Dendritic cell treated with granulocyte-macrophage colony-stimulating factor and Interleukin-4, amounts not matched to agents 40 ng/mL and 50 ng/mL, for 4 days (primary cell): ENCODE measurements around the gene DAG1.

Experiments
- H3K27ac Mint-ChIP-seq: one replicate; pipeline ENCODE4 v1.8.0; 2022; ENCODE audit warnings: mild to moderate bottlenecking, mixed read lengths
- H3K27me3 Mint-ChIP-seq: one replicate; pipeline ENCODE4 v1.8.0; 2022; ENCODE audit warnings: mild to moderate bottlenecking, mixed read lengths
- H3K36me3 Mint-ChIP-seq: one replicate; pipeline ENCODE4 v1.8.0; 2022; ENCODE audit warnings: low read depth, mixed read lengths
- H3K4me1 Mint-ChIP-seq: one replicate; pipeline ENCODE4 v1.8.0; 2022; ENCODE audit warnings: low read depth, mixed read lengths
- H3K4me3 Mint-ChIP-seq: one replicate; pipeline ENCODE4 v1.8.0; 2022; ENCODE audit warnings: mild to moderate bottlenecking, moderate library complexity, mixed read lengths
- H3K9me3 Mint-ChIP-seq: one replicate; pipeline ENCODE4 v1.8.0; 2022; ENCODE audit warnings: mixed read lengths
- intact Hi-C: fragments of 100-400 bp; cut with micrococcal nuclease; formaldehyde crosslinking; loops from one replicate; pipeline ENCODE4 v1.15.0; 2022

DAG1 gene

GRCh38 chr3:49469936-49470713 is at the start of gene DAG1:
TSS of gene DAG1 (plus strand) at chr3:49470267. CDS start at chr3:49510535, 40,268 bp downstream.
- no peaks in the 10 kb centered on the region for H3K9me3 Mint-ChIP-seq
- intact Hi-C loops: loop anchor here (5.0 kb wide), 1 partner anchor 202 kb away; the partner anchor contains the start of gene APEH

DNA sequence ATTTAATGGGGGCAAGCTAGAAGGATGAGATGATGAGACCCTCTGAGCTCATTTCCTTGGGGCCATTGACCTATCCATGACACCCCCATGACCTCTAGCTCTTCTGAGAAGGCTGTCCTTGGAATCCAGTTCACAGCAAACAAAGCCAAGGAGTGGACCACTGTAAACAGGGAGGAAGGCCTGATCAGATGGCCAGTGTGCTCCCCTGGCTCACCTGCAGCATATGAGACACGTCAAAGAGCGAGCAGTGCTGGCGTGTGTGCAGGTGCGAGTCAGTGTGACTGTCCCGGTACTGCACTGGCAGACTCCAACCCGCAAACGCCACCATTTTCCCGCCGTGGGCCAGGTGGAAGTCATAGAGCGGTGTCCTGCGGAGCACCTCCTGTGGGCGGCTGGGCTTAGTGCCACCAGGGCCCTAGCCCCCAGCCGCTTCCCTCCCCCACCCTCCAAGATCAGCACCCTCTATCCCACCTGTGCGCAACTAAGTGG is 48.1 kb upstream of the DAG1 start:
- Mint-ChIP-seq H3K27ac (peak overlapping the region; percentile 42), H3K4me1 (peaks cover 40% of the 10 kb centered on the region), H3K9me3 (no peaks in the 10 kb centered on the region), H3K27me3 (no peaks in the 10 kb centered on the region), H3K36me3 (peaks cover 86% of the 10 kb centered on the region), H3K4me3 (peak overlapping the region; percentile 65)
- intact Hi-C loops: no loop called here

More at GRCh38 chr3:49469936-49470713, at the start of gene DAG1:
- Mint-ChIP-seq H3K4me1 (peaks cover 36% of the 10 kb centered on the region), H3K27me3 (peaks cover 24% of the 10 kb centered on the region), H3K36me3 (peaks cover 15% of the 10 kb centered on the region), H3K4me3 (peak within 1 kb of the TSS; percentile 78), H3K27ac (peak within 1 kb of the TSS; percentile 97)

- H3K4me1 Mint-ChIP-seq: peaks cover 33% of the 10 kb centered on the region
Measured at GRCh38 chr3:49422379-49423248, 47.5 kb upstream of the DAG1 start, which contains the start of gene AMT. TSS of gene AMT (minus strand) at chr3:49422473. CDS start at chr3:49422450, 23 bp downstream.

DNA sequence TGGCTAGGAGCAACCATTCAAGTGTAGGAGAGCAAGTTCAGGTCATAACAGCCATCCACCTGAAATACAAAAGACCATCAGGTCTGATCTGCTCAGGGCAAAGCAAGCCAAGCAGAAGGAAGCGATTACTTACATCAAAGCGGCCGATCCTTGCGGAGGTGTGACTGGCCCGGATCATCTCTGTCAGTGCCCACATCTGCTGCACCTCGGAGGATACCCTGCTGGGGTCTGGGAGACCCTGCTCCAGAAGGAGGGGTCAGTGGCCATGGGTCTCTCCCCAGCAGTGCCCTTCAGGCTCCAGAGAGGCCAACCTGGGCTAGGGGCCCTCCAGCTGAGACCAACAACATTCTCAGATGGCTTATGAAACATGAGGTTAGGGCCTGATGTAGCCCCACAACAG is 45.3 kb upstream of the DAG1 start:
- no peaks in the 10 kb centered on the region for H3K9me3 Mint-ChIP-seq
- H3K27ac Mint-ChIP-seq: no peak overlapping the region
- H3K36me3 Mint-ChIP-seq: peaks cover 63% of the 10 kb centered on the region
- H3K4me1 Mint-ChIP-seq: peaks cover 40% of the 10 kb centered on the region
- intact Hi-C loops: no loop called here
- H3K27me3 Mint-ChIP-seq: no peaks in the 10 kb centered on the region
- H3K4me3 Mint-ChIP-seq: no peak overlapping the region

More at GRCh38 chr3:49422379-49423248, 47.5 kb upstream of the DAG1 start, which contains the start of gene AMT:
- Mint-ChIP-seq H3K27ac (peak within 1 kb of the TSS; percentile 42), H3K9me3 (no peaks in the 10 kb centered on the region), H3K36me3 (peaks cover 79% of the 10 kb centered on the region), H3K27me3 (no peaks in the 10 kb centered on the region), H3K4me3 (peak within 1 kb of the TSS; percentile 65)
- intact Hi-C loops: no loop called here

DNA sequence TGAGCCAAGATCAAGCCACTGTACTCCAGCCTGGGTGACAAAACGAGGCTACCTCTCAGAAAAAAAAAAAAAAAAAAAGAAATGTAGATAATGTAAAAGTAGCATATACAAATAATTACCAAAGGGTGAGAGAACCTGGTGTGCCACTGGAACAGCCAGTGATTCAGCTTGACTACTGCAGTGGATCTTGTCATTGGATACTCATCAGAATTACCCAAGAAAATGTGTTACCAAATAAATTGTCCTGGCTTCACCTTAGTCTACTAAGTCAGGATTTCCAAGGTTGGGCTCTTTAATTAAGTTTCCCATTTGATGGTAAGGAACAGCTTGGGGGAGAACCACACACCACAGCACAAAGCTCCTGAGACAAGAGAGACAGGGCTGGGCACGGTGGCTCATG is 42.5 kb upstream of the DAG1 start:
- no peaks in the 10 kb centered on the region for H3K27me3 Mint-ChIP-seq
- intact Hi-C loops: no loop called here
- no peaks in the 10 kb centered on the region for H3K9me3 Mint-ChIP-seq
- peaks cover 16% of the 10 kb centered on the region for H3K4me1 Mint-ChIP-seq
- no peak overlapping the region for H3K4me3 Mint-ChIP-seq
- H3K36me3 Mint-ChIP-seq: peaks cover 43% of the 10 kb centered on the region
- H3K27ac Mint-ChIP-seq: peak overlapping the region; percentile 99

GRCh38 chr3:49428752-49429080 is 41.4 kb upstream of the DAG1 start:
- peak overlapping the region; percentile 91 for H3K4me3 Mint-ChIP-seq
- no peaks in the 10 kb centered on the region for H3K9me3 Mint-ChIP-seq
- peak overlapping the region; percentile 99 for H3K27ac Mint-ChIP-seq
- intact Hi-C loops: loop anchor here (1.0 to 2.0 kb wide), 2 partner anchors 16 kb away; partner anchors contain the start of gene TCTA
- H3K27me3 Mint-ChIP-seq: no peaks in the 10 kb centered on the region
- peaks cover 33% of the 10 kb centered on the region for H3K36me3 Mint-ChIP-seq
- H3K4me1 Mint-ChIP-seq: peaks cover 11% of the 10 kb centered on the region

DNA sequence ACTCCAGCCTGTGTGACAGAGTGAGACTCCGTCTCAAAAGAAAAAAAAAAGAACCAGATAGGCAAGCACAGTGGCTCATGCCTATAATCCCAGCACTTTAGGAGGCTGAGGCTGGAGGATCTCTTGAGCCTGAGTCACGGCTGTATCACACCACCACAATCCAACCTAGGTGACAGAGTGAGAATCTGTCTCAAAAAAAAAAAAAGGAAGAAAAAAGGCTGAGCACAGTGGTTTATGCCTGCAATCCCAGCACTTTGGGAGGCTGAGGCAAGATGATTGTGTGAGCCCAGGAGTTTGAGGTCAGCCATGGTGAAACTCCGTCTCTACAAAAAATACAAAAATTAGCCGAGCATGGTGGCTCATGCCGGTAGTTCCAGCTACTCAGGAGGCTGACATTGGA is 35.3 kb upstream of the DAG1 start:
- no peaks in the 10 kb centered on the region for H3K27me3 Mint-ChIP-seq
- H3K4me3 Mint-ChIP-seq: peak overlapping the region; percentile 23
- no peaks in the 10 kb centered on the region for H3K9me3 Mint-ChIP-seq
- no peaks in the 10 kb centered on the region for H3K36me3 Mint-ChIP-seq
- intact Hi-C loops: no loop called here
- H3K27ac Mint-ChIP-seq: peak overlapping the region; percentile 17
- H3K4me1 Mint-ChIP-seq: no peaks in the 10 kb centered on the region

GRCh38 chr3:49445391-49445790 is 24.7 kb upstream of the DAG1 start:
- Mint-ChIP-seq H3K27me3 (no peaks in the 10 kb centered on the region), H3K9me3 (no peaks in the 10 kb centered on the region), H3K36me3 (no peaks in the 10 kb centered on the region), H3K27ac (peak overlapping the region; percentile 86), H3K4me3 (no peak overlapping the region), H3K4me1 (peaks cover 25% of the 10 kb centered on the region)
- intact Hi-C loops: loop anchor here (2.0 to 5.0 kb wide), 3 partner anchors 17 to 103 kb away; partner anchors contain the start of genes NICN1, RHOA, TCTA and USP4

DNA sequence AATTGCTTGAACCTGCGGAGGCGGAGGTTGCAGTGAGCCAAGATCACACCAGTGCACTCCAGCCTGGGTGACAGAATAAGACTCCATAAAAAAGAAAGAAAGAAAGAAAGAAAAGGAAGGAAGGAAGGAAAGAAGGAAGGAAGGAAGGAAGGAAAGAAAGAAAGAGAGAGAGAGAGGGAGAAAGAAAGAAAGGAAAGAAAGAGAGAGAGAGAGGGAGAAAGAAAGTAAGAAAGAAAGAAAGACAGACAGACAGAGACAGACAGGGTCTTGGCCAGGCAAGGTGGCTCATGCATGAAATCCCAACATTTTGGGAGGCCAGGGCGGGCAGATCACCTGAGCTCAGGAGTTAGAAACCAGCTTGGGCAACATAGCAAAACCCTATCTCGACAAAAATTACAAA is 16.4 kb upstream of the DAG1 start:
- no peak overlapping the region for H3K27ac Mint-ChIP-seq
- no peak overlapping the region for H3K4me3 Mint-ChIP-seq
- H3K9me3 Mint-ChIP-seq: no peaks in the 10 kb centered on the region
- peaks cover 4% of the 10 kb centered on the region for H3K4me1 Mint-ChIP-seq
- intact Hi-C loops: no loop called here
- H3K27me3 Mint-ChIP-seq: peaks cover 4% of the 10 kb centered on the region
- no peaks in the 10 kb centered on the region for H3K36me3 Mint-ChIP-seq

- Mint-ChIP-seq H3K27me3 (peaks cover 6% of the 10 kb centered on the region), H3K4me1 (no peaks in the 10 kb centered on the region), H3K9me3 (no peaks in the 10 kb centered on the region), H3K27ac (no peak overlapping the region), H3K36me3 (no peaks in the 10 kb centered on the region), H3K4me3 (no peak overlapping the region)
- intact Hi-C loops: no loop called here
Measured at GRCh38 chr3:49454458-49454857, 15.6 kb upstream of the DAG1 start.

GRCh38 chr3:49454898-49455681 is 15.0 kb upstream of the DAG1 start:
- Mint-ChIP-seq H3K4me3 (no peak overlapping the region), H3K27ac (no peak overlapping the region), H3K9me3 (no peaks in the 10 kb centered on the region), H3K27me3 (peaks cover 6% of the 10 kb centered on the region), H3K36me3 (no peaks in the 10 kb centered on the region), H3K4me1 (no peaks in the 10 kb centered on the region)
- intact Hi-C loops: no loop called here

GRCh38 chr3:49456466-49456865 is 13.6 kb upstream of the DAG1 start:
- Mint-ChIP-seq H3K27me3 (peaks cover 7% of the 10 kb centered on the region), H3K36me3 (no peaks in the 10 kb centered on the region), H3K4me1 (peaks cover 3% of the 10 kb centered on the region), H3K9me3 (no peaks in the 10 kb centered on the region), H3K4me3 (no peak overlapping the region), H3K27ac (no peak overlapping the region)
- intact Hi-C loops: no loop called here

- H3K4me3 Mint-ChIP-seq: no peak overlapping the region
- no peaks in the 10 kb centered on the region for H3K36me3 Mint-ChIP-seq
- intact Hi-C loops: no loop called here
- no peaks in the 10 kb centered on the region for H3K9me3 Mint-ChIP-seq
- peaks cover 9% of the 10 kb centered on the region for H3K27me3 Mint-ChIP-seq
- peaks cover 13% of the 10 kb centered on the region for H3K4me1 Mint-ChIP-seq
- H3K27ac Mint-ChIP-seq: no peak overlapping the region
Measured at GRCh38 chr3:49460188-49460890, 9.7 kb upstream of the DAG1 start.
